K562 (cell line): ENCODE measurements around the gene NHSL2. TPM values are rescaled to one million over a fixed set of nuclear protein-coding genes. Genes with fewer than 3 reads are reported as not detected.

Experiments
- ATAC-seq: fragments of 200-7000 bp; cut with Tn5 transposase; 3 replicates; pipeline ENCODE4 v1.9.1; 2020; ENCODE audit warnings: moderate library complexity
- BruUV-seq: library from RNA; stranded (reverse); fragments of 400-500 nt; replicated peaks from 2 replicates; lab custom pipeline; 2021; lab: Mats Ljungman, UMichigan
- CTCF ChIA-PET: fragments of 300-600 bp; formaldehyde crosslinking; extraction: SDS; loops from one replicate; lab custom pipeline; 2021; ENCODE audit warnings: low intra/inter-chr PET ratio; lab: Yijun Ruan, JAX
- POLR2A ChIA-PET: fragments of 300-600, 350-650 bp; sonication (Branson Sonifier 250); formaldehyde crosslinking; extraction: SDS; loops from one replicate; lab custom pipeline; 2021; ENCODE audit warnings: antibody characterized with exemption, inconsistent platforms; lab: Yijun Ruan, JAX
- DNase-seq, 4 experiments: peaks; one replicate each; pipeline versions ENCODE4 v3.0.0 to v3.0.0-alpha.2; 2011 to 2018; ENCODE audit warnings: low spot score in 3 of 4, mixed read lengths in 3 of 4; ENCODE audit errors: extremely low read depth in 1 of 4
- FAIRE-seq: peaks from 2 replicates; lab custom pipeline; 2011; peaks lifted over from hg19 to GRCh38; lab: Jason Lieb, UNC
- H2AFZ ChIP-seq: 2 replicates; pipeline ENCODE4 v1.6.0; 2011; ENCODE audit warnings: low read depth, low read length, control low read depth, inconsistent platforms
- H3K27ac ChIP-seq: fragments of 200-600 bp; 3 replicates; pipeline ENCODE4 v1.8.0; 2011; ENCODE audit warnings: low read depth, mild to moderate bottlenecking, control low read depth, inconsistent platforms, low read length, moderate library complexity, mixed read lengths; ENCODE audit errors: extremely low read depth
- H3K27me3 ChIP-seq, 2 experiments: fragments of 300-600 bp in 1 of 2; 2 replicates in 1 of 2; 3 replicates in 1 of 2; pipeline versions ENCODE4 v1.6.0 to v1.8.0; 2011; ENCODE audit warnings: inconsistent platforms in 2 of 2, low read length in 2 of 2, mild to moderate bottlenecking in 1 of 2, mixed read lengths in 1 of 2, moderate library complexity in 1 of 2; ENCODE audit not compliant: control insufficient read depth in 2 of 2, insufficient read depth in 2 of 2
- H3K36me3 ChIP-seq: fragments of 300-600 bp; 3 replicates; pipeline ENCODE4 v1.8.0; 2011; ENCODE audit warnings: mild to moderate bottlenecking, low read length, inconsistent platforms; ENCODE audit not compliant: control insufficient read depth, insufficient read depth
- H3K4me1 ChIP-seq, 2 experiments: fragments of 200-600 bp in 1 of 2; replicated peaks in 1 of 2; 2 replicates in 1 of 2; 3 replicates in 1 of 2; pipeline versions ENCODE4 v1.5.1 to v1.8.0; 2011; ENCODE audit warnings: inconsistent platforms in 2 of 2, low read length in 2 of 2, mild to moderate bottlenecking in 1 of 2, mixed read lengths in 1 of 2, moderate library complexity in 1 of 2; ENCODE audit not compliant: control insufficient read depth in 2 of 2, insufficient read depth in 2 of 2
- H3K4me2 ChIP-seq: 2 replicates; pipeline ENCODE4 v1.6.1; 2011; ENCODE audit warnings: low read length, control low read depth, inconsistent platforms, mixed read lengths; ENCODE audit not compliant: insufficient read depth
- H3K4me3 ChIP-seq: fragments of 200-600 bp; sonication (generic), shearing (Covaris generic); 2 replicates; pipeline ENCODE4 v1.5.1; 2016; ENCODE audit warnings: control low read depth, inconsistent platforms
- H3K79me2 ChIP-seq: fragments of 200-600 bp; 3 replicates; pipeline ENCODE4 v1.8.0; 2011; ENCODE audit warnings: low read length, inconsistent platforms; ENCODE audit not compliant: control insufficient read depth, insufficient read depth
- H3K9ac ChIP-seq, 2 experiments: 2 replicates each; pipeline versions ENCODE4 v1.6.0 to v1.6.1; 2011; ENCODE audit warnings: low read depth in 2 of 2, low read length in 2 of 2, control low read depth in 1 of 2, inconsistent platforms in 1 of 2, mild to moderate bottlenecking in 1 of 2, mixed read lengths in 1 of 2; ENCODE audit not compliant: insufficient read depth in 1 of 2
- H3K9me1 ChIP-seq: one replicate; pipeline ENCODE4 v1.6.0; 2011; ENCODE audit warnings: inconsistent platforms, mild to moderate bottlenecking, low read length, moderate library complexity; ENCODE audit not compliant: control insufficient read depth, insufficient read depth
- H3K9me3 ChIP-seq: replicated peaks from 2 replicates; pipeline ENCODE4 v1.5.1; 2011; ENCODE audit warnings: low read depth, low read length, inconsistent platforms; ENCODE audit not compliant: control insufficient read depth, insufficient read depth
- H4K20me1 ChIP-seq: replicated peaks from 2 replicates; pipeline ENCODE4 v1.6.1; 2011; ENCODE audit warnings: low read length, inconsistent platforms, mixed read lengths; ENCODE audit not compliant: control insufficient read depth, insufficient read depth
- CBFA2T2 ChIP-seq: fragments of 450-650 bp; conservative IDR thresholded peaks from 2 replicates; pipeline ENCODE4 v1.6.1; 2017; ENCODE audit warnings: mild to moderate bottlenecking
- CHAMP1 ChIP-seq: fragments of 450-650 bp; IDR thresholded peaks from 2 replicates; pipeline ENCODE4 v1.6.1; 2016; ENCODE audit warnings: mild to moderate bottlenecking
- DIDO1 ChIP-seq: fragments of 450-650 bp; IDR thresholded peaks from 2 replicates; pipeline ENCODE4 v1.6.1; 2016; ENCODE audit warnings: low read depth, missing biosample characterization, missing genetic modification characterization
- LCOR ChIP-seq: sonication (generic); formaldehyde crosslinking; IDR thresholded peaks from 2 replicates; pipeline ENCODE4 v1.8.0; 2022; ENCODE audit warnings: mild to moderate bottlenecking, missing genetic modification reagents
- MTA2 ChIP-seq: fragments of 450-650 bp; IDR thresholded peaks from 2 replicates; pipeline ENCODE4 v1.6.1; 2016; ENCODE audit warnings: low read depth
- MYBL2 ChIP-seq, 2 experiments: fragments of 450-650 bp in 1 of 2; sonication (generic) in 1 of 2; formaldehyde crosslinking in 1 of 2; IDR thresholded peaks; 2 replicates each; pipeline versions ENCODE4 v1.6.1 to v1.8.1; 2017 to 2022; ENCODE audit warnings: borderline replicate concordance in 1 of 2, inconsistent platforms in 1 of 2, low read depth in 1 of 2, mild to moderate bottlenecking in 1 of 2, missing genetic modification reagents in 1 of 2, moderate library complexity in 1 of 2
- NFYB ChIP-seq: IDR thresholded peaks from 2 replicates; pipeline ENCODE4 v1.6.1; 2011; ENCODE audit warnings: mild to moderate bottlenecking, moderate library complexity; ENCODE audit not compliant: insufficient read length; ENCODE audit errors: extremely low read depth
- SAFB2 ChIP-seq: fragments of 200-400 bp; formaldehyde crosslinking; IDR thresholded peaks from 2 replicates; pipeline ENCODE4 v1.6.1; 2018; ENCODE audit warnings: borderline replicate concordance, low read length, low read depth, moderate library complexity; ENCODE audit not compliant: severe bottlenecking
- THRB ChIP-seq: fragments of 450-650 bp; formaldehyde crosslinking; conservative IDR thresholded peaks from 2 replicates; pipeline ENCODE4 v1.4.0; 2022; ENCODE audit warnings: mild to moderate bottlenecking, missing genetic modification characterization
- U2AF1 ChIP-seq: fragments of 200-400 bp; formaldehyde crosslinking; optimal IDR thresholded peaks from 2 replicates; pipeline ENCODE3; 2017; ENCODE audit warnings: mild to moderate bottlenecking, low read depth, low read length, moderate library complexity
- ZNF232 ChIP-seq: sonication (generic); formaldehyde crosslinking; IDR thresholded peaks from 2 replicates; pipeline ENCODE4 v1.8.0; 2022; ENCODE audit warnings: mild to moderate bottlenecking, missing genetic modification reagents
- ZNF668 ChIP-seq: fragments of 250-450 bp; sonication (Bioruptor Pico); IDR thresholded peaks from 2 replicates; pipeline ENCODE4 v1.8.0; 2022; ENCODE audit warnings: mild to moderate bottlenecking, inconsistent platforms
- WGBS: fragments of 100-300 bp; shearing (Covaris generic); methylation state at CpG from one replicate; pipeline ENCODE4 v1.1.6; 2016; ENCODE audit warnings: low coverage, mixed read lengths; ENCODE audit not compliant: insufficient coverage; ENCODE audit errors: missing lambda C conversion rate; 5-methylcytosine and 5-hydroxymethylcytosine counted together
- in situ Hi-C: fragments of 300-500 bp; cut with MboI; formaldehyde crosslinking; loops from 4 replicates; pipeline ENCODE4 v1.15.0; 2018; ENCODE audit warnings: inconsistent platforms, mixed read lengths
- intact Hi-C: fragments of 100-400 bp; cut with micrococcal nuclease; formaldehyde crosslinking; loops from 2 replicates; pipeline ENCODE4 v1.14.2; 2022
- polyA plus RNA-seq, 8 experiments: library from polyadenylated mRNA; depleted of rRNA in 4 of 8; stranded (reverse) in 5 of 8; unstranded in 3 of 8; fragments of >200 nt; fragmentation: Nextera tagmentation in 2 of 8; fragmentation: Illumina TruSeq in 1 of 8; extraction: Ambion mirVana in 2 of 8; extraction: Trizol in 1 of 8; gene quantifications; 2 replicates each; pipeline versions ENCODE4 v1.2.1 to v1.2.3, GENCODE V29; 2011 to 2014; ENCODE audit warnings: inconsistent platforms in 1 of 8, missing spikeins in 1 of 8
- total RNA-seq, 7 experiments: library from RNA; depleted of rRNA in 6 of 7; stranded (reverse); fragments of >200 nt in 6 of 7; fragmentation: Illumina TruSeq in 2 of 7; extraction: Trizol in 2 of 7; gene quantifications; 2 replicates each; pipeline versions ENCODE4 v1.2.1 to v1.2.3, GENCODE V29; 2011 to 2021; ENCODE audit warnings: low replicate concordance in 1 of 7
- TF ChIP-seq, protein P1 (sequence below), 2 experiments: fragments of 450-650 bp; conservative IDR thresholded peaks; 2 replicates each; pipeline ENCODE4 v1.6.1; 2017; ENCODE audit warnings: mild to moderate bottlenecking in 2 of 2, moderate library complexity in 2 of 2
- TF ChIP-seq, protein P2 (sequence below): sonication (generic); formaldehyde crosslinking; IDR thresholded peaks from 2 replicates; pipeline ENCODE4 v1.8.0; 2022; ENCODE audit warnings: mild to moderate bottlenecking, low read depth, missing genetic modification reagents

NHSL2 gene
- total and polyA plus RNA-seq, 9 of the 15 experiments (the other 6 are each of a cell fraction or from before 2014, with no cell fraction given): 0.02 TPM; not detected in 8

GRCh38 chrX:72139538-72139937 lies 228.9 kb downstream of the NHSL2 start:
- H3K4me3 ChIP-seq: no peak overlapping the region
- no peaks in the 10 kb centered on the region for H3K36me3 ChIP-seq
- H3K27me3 ChIP-seq: peaks cover 6 to 45% of the 10 kb centered on the region in 2 experiments; a peak in 3 of 5 replicates
- no peaks in the 10 kb centered on the region for H3K9me1 ChIP-seq
- DNase-seq: no peak
- intact Hi-C loops (no loop called here), in situ Hi-C loops (no loop called here)
- no peak overlapping the region for H3K9ac ChIP-seq
- POLR2A ChIA-PET: no interaction called here
- FAIRE-seq: no peak
- 3% methylated on average over 5 of the region's 8 CpGs for WGBS
- no peak overlapping the region for H3K27ac ChIP-seq
- no peaks in the 10 kb centered on the region for H3K9me3 ChIP-seq
- CTCF ChIA-PET: no interaction called here
- H3K79me2 ChIP-seq: no peaks in the 10 kb centered on the region
- no peaks in the 10 kb centered on the region for H3K4me1 ChIP-seq
- no TSS peak for BruUV-seq
- no peaks in the 10 kb centered on the region for H4K20me1 ChIP-seq
- H2AFZ ChIP-seq: no peak overlapping the region
- no peak for ATAC-seq
- no peak overlapping the region for H3K4me2 ChIP-seq
- no peak for TF ChIP-seq NFYB
- no peak for TF ChIP-seq THRB (CRISPR knock-in tag)
- TF ChIP-seq MTA2: no peak
- TF ChIP-seq, protein P1, sequence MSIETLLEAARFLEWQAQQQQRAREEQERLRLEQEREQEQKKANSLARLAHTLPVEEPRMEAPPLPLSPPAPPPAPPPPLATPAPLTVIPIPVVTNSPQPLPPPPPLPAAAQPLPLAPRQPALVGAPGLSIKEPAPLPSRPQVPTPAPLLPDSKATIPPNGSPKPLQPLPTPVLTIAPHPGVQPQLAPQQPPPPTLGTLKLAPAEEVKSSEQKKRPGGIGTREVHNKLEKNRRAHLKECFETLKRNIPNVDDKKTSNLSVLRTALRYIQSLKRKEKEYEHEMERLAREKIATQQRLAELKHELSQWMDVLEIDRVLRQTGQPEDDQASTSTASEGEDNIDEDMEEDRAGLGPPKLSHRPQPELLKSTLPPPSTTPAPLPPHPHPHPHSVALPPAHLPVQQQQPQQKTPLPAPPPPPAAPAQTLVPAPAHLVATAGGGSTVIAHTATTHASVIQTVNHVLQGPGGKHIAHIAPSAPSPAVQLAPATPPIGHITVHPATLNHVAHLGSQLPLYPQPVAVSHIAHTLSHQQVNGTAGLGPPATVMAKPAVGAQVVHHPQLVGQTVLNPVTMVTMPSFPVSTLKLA (conservative IDR thresholded peaks at IDR 0.05): no peak
- TF ChIP-seq ZNF232: no peak
- no peak for TF ChIP-seq U2AF1
- TF ChIP-seq SAFB2: no peak
- TF ChIP-seq, protein P2, sequence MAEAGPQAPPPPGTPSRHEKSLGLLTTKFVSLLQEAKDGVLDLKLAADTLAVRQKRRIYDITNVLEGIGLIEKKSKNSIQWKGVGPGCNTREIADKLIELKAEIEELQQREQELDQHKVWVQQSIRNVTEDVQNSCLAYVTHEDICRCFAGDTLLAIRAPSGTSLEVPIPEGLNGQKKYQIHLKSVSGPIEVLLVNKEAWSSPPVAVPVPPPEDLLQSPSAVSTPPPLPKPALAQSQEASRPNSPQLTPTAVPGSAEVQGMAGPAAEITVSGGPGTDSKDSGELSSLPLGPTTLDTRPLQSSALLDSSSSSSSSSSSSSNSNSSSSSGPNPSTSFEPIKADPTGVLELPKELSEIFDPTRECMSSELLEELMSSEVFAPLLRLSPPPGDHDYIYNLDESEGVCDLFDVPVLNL (CRISPR knock-in tag): no peak
- no peak for TF ChIP-seq ZNF668
- no peak for TF ChIP-seq LCOR (CRISPR knock-in tag)
- no peak for TF ChIP-seq CBFA2T2
- no peak for TF ChIP-seq DIDO1 (tag)
- TF ChIP-seq MYBL2 (IDR thresholded peaks at IDR 0.05; ENCODE audit: low read depth): no peak
- no peak for TF ChIP-seq MYBL2 (CRISPR knock-in tag; IDR thresholded peaks at IDR 0.05; ENCODE audit: borderline replicate concordance)
- TF ChIP-seq CHAMP1: no peak
